SKM-1 treated with dmso at 0.1 percent for 144 hours (cell line): ENCODE data around the gene GJC2.
"Not testable (repeated sequence)": the region's sequence is repeated elsewhere in the genome, so short reads cannot be mapped to it uniquely, and the experiment has no call there.

Experiments used
- DNase-seq: peaks from one replicate; lab custom pipeline; 2025; ENCODE audit not compliant: unreplicated experiment; lab: John Stamatoyannopoulos, UW

Gene GJC2

DNA sequence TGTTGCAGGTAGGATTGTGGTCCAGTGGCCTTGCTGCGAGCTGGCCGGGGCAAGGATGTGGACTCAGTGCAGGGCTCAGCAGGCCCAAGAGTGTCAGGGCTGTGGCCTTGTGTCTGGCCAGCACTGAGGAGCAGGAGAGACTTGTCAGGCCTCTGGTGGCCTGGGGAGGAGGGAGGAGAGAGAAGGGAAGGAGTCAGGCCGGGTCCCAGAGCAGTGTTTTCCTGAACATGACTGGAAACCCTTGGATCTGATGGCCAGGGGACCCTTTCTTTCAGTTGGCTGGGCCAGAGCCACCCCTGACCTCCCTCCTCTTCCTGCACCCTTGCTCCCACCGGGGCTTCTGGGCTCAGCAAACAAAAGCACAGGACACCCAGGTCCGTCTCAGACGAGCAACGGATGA, 20.9 kb downstream of the GJC2 start:
- DNase-seq = no peak

DNA sequence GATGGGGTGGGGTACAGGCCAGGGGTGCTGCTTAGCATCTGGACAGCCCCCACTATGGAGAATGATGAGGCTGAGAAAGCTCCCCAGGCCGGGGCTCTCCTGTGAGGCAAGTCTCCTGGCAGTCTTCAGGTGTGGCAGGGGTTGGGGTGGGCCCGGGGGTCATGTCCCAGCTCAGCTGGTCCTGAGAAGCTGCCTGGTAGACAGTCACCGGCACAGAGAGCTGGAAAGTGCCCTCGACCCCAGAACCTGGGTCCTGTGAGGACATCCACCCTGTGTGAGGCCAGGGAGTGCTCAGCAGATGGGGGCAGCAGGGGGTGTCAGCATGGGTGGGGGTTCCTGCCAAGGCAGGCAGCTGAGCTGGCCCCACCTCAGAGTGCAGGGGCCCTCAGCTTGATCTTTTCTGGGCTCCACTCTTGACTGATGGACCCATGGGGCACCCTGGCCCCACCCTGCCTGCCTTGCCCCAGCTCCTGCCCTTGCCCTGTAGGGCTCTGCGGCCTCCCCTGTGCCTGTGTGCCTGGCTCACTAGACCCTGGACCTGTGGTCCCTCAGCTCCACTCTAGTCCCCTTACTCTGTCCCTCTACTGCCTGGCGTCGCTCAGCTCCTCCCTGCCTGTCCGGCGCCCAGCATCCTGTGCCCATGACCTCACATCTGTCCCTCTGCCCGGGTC, 21.6 kb downstream of the GJC2 start:
- DNase-seq = no peak

DNA sequence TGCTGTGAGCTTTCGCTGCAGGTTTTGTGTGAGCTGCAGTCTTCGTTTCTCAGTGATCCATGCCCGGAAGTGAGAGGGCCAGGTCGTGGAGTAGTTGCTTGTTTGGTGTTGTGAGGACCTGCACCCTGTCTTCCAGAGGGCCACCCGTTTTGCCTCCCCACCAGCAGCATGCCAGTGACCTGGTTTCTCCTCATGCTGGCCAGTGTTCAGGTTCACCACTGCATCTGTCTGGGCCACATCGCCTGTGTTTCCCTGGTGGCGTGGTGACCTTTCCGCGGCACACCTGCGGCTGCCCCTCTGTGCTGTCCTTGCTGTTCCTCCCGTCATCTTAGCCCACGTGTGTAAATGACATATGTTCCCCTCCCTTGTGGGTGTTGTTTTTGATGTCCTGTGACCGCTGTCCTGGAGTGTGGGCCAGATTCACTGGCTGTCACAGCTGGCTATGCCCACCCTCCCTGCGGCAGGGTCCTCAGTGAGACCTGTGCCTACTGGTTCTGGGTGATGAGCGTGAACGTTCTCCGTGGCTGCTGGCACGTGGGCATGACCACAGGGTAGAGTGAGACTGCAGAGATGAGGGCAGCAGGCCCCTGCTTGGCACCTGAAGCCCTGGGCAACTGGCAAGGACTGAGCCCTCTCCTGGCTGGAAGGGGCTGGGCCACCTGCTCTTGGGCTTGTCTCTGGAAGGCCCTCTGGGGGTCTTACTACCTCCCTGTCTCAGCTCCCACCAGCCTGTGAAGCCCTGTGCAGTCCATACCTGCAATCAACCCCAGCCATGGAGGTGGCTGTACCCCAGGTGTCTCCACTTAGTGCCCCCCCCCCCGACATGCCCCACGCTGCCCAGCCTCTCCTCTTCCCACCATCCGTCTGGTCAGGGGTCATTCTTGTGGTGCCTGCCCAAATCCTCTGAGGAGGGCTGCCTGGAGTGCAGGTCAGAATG, 23.1 kb downstream of the GJC2 start:
- no peak for DNase-seq

DNA sequence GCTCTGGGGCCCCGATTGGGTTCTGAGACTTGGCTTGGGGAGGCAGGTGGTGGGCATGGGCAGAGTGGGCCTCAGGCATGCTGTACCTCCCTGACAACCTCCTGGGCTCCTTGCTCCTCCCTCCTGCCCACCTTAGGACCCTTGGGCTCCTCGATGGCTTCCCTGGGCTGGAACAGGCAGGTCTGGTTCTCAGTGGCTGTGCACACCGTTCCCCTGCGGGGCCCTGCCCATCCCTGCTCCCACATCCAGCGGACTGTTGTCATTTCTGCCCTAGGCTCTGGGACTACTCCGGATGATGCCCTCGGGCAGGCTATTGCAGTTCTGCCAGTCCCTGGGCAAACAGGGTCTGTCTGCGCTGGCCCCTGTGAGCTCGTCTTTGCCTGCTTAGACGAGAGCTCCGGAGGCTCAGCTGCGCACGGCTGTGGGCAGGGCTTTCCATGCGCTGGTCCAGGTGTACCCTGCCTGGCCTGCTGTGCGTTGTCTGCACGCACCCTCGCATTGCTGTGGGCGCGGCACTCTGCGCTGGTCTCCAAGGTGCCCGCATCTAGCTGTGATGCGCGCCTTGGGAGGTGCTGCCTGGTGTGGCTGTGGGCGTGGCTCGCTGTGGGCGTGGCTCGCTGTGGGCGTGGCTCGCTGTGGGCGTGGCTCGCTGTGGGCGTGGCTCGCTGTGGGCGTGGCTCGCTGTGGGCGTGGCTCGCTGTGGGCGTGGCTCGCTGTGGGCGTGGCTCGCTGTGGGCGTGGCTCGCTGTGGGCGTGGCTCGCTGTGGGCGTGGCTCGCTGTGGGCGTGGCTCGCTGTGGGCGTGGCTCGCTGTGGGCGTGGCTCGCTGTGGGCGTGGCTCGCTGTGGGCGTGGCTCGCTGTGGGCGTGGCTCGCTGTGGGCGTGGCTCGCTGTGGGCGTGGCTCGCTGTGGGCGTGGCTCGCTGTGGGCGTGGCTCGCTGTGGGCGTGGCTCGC, 24.1 kb downstream of the GJC2 start:
- DNase-seq = not testable (repeated sequence)

DNA sequence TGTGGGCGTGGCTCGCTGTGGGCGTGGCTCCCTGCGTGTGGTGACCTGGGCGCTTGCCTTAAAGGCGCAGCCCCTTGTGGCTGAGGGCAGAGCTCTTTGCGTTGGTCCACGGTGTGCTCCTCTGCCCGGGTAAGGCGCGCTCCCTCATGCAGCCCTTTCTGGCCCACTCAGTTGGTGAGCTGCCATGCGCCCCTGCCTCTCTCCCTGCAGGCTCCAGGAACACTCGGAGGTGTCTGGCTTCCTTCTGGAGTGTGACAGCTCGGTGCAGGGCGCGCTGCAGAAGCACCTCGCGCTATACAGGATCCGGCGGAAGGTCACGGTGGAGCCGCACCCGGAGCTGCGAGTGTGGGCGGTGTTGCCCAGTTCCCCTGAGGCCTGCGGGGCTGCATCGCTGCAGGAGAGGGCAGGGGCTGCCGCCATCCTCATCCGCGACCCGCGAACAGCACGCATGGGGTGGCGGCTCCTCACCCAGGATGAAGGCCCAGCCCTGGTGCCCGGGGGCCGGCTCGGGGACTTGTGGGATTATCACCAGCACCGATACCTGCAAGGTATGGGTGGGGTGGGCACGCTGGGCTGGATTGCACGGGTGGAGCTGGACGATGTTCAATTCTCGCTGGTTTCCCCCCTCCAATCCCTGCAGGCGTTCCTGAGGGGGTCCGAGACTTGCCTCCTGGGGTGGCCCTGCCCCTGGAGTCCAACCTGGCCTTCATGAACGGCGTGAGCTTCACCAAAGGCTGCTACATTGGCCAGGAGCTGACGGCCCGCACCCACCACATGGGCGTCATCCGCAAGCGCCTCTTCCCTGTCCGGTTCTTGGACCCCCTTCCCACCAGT, 25.0 kb downstream of the GJC2 start:
- DNase-seq = no peak

DNA sequence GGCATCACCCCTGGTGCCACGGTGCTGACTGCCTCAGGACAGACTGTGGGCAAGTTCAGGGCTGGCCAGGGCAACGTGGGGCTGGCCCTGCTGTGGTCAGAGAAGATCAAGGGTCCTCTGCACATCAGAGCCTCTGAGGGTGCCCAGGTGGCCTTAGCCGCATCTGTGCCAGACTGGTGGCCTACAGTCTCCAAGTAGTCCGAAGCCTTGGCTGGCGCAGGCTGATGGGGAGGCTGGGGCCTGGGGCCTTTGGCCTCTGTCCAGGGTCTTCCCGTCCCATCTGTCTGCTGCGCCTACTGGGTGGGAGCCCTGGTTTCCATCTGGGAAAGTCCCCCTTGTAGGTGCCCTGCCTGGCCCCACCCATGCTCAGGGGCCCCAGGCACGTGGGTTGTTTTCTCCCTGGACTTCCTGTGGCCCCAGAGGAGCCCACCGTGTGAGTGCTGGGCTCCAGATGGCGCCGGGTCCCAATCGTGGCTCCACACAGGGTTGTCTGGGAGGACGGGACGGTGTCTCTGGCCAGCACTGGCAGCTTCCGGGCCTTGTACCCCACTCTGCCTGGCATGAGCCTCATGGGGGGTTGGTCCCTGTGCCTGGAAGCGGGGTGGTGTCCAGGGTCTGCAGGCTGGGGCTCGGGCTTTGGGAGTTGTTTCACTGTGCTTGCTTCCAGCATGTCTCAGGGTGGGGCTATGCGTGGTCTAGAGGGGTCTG, 25.7 kb downstream of the GJC2 start:
- no peak for DNase-seq

DNA sequence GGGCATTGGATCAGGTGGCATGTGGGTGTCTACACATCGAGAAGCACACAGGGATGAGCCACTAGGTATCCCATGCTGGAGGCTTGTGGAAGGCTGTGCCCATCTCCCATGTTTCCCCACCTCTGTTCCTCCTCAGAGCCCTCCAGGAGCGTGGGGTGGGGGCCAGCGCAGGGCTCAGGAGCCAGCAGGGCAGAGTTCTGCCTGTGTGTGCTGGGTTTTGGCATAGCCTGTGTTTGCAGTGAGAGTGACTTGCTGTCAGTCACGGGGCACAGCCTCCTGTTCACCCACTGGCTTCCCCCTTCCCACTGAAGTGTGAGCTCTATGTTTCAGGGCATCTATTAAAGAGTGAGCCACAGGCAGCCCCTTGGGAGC, 26.3 kb downstream of the GJC2 start:
- no peak for DNase-seq

DNA sequence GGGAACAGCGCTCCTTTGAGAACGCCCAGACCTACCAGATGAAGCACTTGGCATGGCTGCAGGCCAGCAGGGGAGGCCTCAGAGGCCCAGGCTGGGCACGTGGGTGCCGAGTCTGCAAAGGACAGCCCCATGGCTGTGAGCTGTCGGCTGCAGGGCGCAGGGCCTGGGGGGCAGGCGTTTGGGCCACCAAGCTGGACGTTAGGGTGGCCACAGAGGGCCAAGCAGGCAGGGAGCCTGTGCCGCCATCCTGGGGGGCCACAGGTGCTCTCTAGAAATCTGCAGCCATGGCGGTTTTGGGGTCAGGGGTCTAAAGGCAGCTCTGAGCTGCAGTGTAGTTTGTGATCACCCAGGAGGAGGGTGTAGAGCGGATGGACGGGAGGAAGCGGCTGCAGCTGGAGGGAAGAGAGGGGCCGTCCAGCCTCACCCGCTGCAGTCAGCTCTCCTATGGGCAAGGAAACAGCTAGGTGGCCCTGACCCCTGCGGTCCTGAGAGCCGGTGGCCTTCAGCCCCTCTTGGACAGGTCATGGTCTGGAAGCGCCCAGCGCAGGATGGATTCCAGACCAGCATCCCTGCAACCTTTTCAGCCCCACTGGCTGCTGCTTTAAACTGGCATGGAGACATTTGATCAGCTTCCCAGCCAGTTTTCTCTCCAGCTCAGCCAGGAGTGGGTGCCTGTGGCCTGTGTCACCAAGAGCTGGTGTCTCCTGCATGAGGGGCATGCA, 26.9 kb downstream of the GJC2 start:
- no peak for DNase-seq

DNA sequence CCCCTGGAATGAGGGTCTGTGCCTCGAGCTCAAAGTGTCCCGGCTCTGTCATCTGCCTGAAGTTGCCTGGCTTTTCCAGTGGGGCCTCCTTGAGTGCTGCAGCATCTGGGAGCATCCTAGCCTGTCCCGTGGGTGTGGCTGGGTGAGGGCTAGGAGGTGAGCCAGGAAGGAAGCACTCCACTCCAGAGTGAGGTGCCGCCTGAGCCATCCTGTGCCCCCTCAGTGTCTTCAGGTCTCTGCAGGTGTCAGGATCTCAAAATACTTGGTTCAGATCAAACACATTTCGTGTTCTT, 27.4 kb downstream of the GJC2 start:
- no peak for DNase-seq

DNA sequence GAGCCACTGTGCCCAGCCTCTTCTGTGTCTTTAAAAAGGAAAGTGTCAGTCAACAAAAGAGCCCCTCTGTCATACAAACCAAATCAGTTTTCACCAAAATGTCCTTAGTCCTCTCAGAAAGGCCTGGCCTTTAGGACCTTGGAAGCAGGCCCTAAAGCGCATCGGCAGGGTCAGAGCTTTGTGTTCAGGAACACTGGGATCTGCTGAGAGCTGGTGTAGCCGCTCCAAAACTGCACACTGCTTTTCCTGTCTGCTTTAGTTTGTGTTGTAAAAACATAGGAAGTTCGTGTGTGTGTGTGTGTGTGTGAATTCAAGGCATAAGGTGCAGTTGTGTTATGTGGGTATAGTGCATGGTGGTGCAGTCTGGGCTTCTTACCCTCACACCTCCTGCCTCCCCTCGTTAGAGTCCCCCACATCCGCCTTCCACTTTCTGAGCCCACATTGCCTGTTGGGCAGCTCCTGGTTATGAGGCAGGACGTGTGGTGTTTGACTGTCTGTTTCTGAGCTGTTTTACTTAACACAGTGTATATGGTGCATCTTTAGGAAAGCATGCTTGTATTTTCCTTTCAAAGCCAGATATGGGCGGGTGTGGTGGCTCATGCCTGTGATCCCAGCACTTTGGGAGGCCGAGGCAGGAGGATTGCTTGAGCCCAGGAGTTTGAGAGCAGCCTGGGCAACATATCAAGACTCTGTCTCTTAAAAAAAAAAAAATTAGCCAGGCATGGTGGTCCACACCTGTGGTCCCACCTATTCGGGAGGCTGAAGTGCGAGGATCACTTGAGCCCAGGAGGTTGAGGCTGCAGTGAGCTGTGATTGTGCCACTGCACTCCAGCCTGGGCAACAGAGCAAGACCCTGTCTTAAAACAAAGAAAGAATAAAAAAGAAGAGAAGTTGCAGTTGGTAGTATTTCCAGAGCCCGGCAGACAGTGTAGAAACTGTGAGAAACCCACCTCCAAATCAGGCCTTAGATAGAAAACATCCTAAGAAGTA, 28.3 kb downstream of the GJC2 start:
- DNase-seq = no peak

DNA sequence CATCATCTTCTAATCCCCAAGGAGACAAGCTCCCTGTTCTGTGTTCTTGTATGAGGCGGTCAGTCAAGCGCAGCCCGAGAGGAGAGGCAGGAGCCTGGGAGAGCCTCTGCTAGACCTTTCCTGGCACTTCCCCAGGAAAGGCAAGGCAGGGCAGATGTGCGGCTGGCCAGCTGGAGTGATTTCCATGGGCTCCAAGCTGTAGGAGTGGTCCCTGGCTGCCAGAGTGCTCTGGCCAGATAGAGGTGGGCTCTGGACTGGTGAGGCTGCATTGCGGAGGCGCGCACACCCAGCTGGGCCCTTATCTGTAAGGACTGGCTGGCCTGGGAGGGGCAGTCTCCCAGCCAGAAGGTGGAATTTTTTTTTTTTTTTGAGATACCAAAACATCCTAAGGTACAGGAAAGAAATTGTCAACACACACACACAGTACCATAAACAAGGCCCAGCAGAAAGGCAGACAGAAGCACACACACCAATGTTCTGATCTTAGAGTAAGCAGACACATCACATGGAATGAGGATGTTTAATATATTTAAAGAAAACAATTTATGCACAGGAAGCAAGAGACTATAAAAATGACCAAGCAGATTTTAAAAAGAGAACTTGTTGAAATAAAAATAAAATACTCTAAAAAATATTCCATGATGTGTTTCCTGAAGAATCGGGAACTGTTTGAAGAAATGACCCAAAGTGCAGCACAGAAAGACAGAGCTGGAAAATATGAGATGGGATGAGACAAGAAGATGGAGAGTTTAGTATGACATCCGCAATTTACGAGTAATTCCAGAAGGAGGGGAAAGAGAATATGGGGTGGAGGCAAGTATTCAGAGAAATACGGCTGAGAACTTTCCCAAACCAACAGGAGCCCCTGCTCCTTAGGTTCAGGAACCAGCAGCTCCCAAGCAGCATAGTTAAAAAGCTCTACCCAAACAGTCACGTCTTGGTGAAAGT, 29.3 kb downstream of the GJC2 start:
- DNase-seq = no peak

DNA sequence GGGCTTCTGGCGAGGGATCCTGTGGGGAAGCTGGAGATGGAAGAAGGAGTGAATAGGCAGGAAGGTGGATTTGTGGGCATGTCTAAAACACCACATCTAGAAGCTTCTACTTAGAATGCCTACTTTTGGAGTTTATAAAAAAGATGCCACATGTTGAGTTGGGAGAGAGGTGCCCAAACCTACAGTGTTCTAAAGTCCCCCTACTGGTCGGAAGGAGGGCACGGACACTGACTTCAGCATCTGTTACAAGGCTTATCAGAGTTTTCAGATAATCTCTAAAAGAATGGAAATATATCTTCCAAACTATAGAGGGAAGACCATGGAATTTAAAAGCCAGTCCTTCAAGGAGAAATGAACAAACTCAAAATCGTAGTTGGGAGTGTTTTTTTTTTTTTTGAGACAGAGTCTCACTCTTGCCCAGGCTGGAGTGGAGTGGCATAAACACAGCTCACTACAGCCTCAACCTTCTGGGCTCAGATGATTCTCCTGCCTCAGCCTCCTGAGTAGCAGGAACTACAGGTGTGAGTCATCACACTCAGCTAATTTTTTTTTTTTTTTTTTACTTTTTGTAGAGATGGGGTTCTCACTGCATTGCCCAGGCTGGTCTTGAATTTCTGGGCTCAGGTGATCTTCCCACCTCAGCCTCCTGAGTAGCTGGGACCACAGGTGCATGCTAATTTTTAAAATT, 30.7 kb downstream of the GJC2 start:
- no peak for DNase-seq

DNA sequence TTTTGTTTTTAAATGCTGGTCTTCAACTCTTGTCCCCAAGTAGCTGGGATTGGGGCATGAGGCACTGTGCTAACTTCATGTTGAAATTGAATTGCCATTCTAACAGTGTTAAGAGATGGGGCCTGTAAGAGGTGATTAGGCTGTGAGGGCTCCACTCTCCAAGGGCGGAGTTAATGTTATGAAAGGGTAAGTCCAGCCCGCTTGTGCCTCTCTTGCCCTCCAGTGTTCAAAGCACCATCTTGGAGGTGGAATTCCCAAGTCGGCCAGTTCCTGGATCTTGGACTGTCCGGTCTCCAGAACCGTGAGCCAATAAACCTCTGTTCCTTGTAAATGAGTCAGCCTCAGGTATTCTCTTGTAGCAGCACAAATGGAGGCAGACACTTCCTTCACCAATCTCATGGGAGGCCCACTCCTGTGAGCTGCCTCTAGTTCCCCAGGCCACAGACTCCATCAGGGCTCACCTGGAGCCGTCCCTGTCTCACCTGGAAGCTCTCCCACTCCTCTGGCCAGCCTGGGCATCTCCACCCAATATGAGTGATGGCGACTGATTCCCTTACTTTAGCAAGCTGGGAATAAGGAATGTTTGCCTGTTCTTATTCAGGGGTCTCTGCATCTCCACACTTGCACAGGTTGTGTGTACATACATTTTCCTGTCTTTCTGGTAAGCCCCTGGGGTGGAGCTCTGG, 31.4 kb downstream of the GJC2 start:
- no peak for DNase-seq

DNA sequence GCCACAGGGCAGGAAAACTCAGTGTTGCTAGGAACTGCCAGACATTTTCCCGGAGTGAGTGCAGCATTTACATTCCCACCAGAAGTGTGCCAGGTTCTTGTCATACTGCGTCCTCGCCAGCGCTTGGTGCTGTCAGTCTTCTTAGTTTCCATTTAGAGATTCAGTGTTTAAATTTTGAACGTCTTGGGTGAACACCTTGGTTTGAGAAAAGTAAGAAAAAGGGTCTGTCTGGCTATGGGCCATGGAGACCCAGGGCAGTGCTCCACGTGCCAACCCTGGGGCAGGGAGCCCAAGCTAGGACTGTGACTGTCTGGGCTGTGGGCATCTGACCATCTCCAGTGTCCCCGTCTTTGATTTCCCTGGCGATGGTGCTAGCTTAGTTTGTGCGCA, 31.9 kb downstream of the GJC2 start:
- DNase-seq = no peak

DNA sequence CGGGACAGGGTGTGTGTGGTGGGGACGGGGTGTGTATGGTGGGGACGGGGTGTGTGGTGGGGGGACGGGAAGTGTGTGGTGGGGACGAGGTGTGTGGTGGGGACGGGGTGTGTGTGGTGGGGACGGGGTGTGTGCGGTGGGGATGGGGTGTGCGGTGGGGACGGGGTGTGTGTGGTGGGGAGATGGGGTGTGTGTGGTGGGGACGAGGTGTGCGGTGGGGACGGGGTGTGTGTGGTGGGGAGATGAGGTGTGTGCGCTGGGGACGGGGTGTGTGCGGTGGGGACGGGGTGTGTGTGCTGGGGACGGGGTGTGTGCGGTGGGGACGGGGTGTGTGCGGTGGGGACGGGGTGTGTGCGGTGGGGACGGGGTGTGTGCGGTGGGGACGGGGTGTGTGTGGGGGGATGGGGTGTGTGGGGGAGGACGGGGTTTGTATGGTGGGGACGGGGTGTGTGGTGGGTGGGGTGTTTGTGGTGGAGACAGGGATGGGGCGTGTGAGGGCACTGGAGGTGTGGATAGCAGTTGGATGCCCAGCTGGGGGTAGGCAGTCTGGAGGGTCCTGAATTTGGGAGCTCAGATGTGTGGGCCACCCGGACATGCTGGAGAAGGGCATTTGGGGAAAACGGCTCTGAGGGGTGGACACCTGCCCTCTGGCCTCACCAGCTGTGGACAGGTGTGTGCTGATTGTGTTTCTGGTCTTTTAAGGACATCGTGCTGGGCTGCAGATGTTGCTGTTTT, 32.7 kb downstream of the GJC2 start:
- DNase-seq = no peak
